Activated T-helper 17 cell treated with anti-CD3 and anti-CD28 coated beads, Interleukin-2, amount 50 U/mL, for 72 hours (primary cell): Measurements from ENCODE around the gene ESR1. TPM values are rescaled to one million over a fixed set of nuclear protein-coding genes. Genes with fewer than 3 reads are reported as not detected.
"Not testable (repeated sequence)": the region's sequence is repeated elsewhere in the genome, so short reads cannot be mapped to it uniquely, and the experiment has no call there.

ENCODE experiments used
- ATAC-seq: fragments of 150-1000 bp; cut with Tn5 transposase; replicated peaks from 2 replicates; pipeline ENCODE4 v1.10.0; 2021; ENCODE audit warnings: mild to moderate bottlenecking, moderate library complexity
- H3K27ac Mint-ChIP-seq: one replicate; pipeline ENCODE4 v1.8.0; 2022; ENCODE audit warnings: mixed read lengths
- H3K27me3 Mint-ChIP-seq: one replicate; pipeline ENCODE4 v1.8.0; 2022; ENCODE audit warnings: mixed read lengths
- H3K36me3 Mint-ChIP-seq: one replicate; pipeline ENCODE4 v1.8.0; 2022; ENCODE audit warnings: low read depth, mild to moderate bottlenecking, mixed read lengths
- H3K4me1 Mint-ChIP-seq: one replicate; pipeline ENCODE4 v1.8.0; 2022; ENCODE audit warnings: mixed read lengths
- H3K4me3 Mint-ChIP-seq: one replicate; pipeline ENCODE4 v1.8.0; 2022; ENCODE audit warnings: mild to moderate bottlenecking, mixed read lengths
- H3K9me3 Mint-ChIP-seq: one replicate; pipeline ENCODE4 v1.8.0; 2022; ENCODE audit warnings: mixed read lengths
- total RNA-seq, 2 donors: library from RNA; stranded (reverse); gene quantifications; one replicate each; pipeline ENCODE4 v1.2.3, GENCODE V29; 2022

Gene ESR1
- total RNA-seq, 2 donors from 2014 or later, result 0.50 TPM; not detected in 1

GRCh38 chr6:151847064-151847463 lies 39.6 kb downstream of the ESR1 start:
- Mint-ChIP-seq H3K27me3 (peaks cover 4% of the 10 kb centered on the region), H3K9me3 (peaks cover 8% of the 10 kb centered on the region), H3K4me1 (no peaks in the 10 kb centered on the region), H3K27ac (no peak overlapping the region), H3K4me3 (no peak overlapping the region), H3K36me3 (no peaks in the 10 kb centered on the region)
- ATAC-seq, result no peak

GRCh38 chr6:151850479-151851003 lies 43.1 kb downstream of the ESR1 start:
- no peaks in the 10 kb centered on the region for H3K4me1 Mint-ChIP-seq
- H3K9me3 Mint-ChIP-seq, result peaks cover 8% of the 10 kb centered on the region
- H3K4me3 Mint-ChIP-seq, result no peak overlapping the region
- H3K27ac Mint-ChIP-seq, result no peak overlapping the region
- peaks cover 4% of the 10 kb centered on the region for H3K27me3 Mint-ChIP-seq
- H3K36me3 Mint-ChIP-seq, result no peaks in the 10 kb centered on the region
- ATAC-seq, result no peak

GRCh38 chr6:151858294-151858693 lies 50.8 kb downstream of the ESR1 start:
- no peak overlapping the region for H3K4me3 Mint-ChIP-seq
- H3K4me1 Mint-ChIP-seq, result no peaks in the 10 kb centered on the region
- no peaks in the 10 kb centered on the region for H3K9me3 Mint-ChIP-seq
- no peaks in the 10 kb centered on the region for H3K36me3 Mint-ChIP-seq
- no peak overlapping the region for H3K27ac Mint-ChIP-seq
- H3K27me3 Mint-ChIP-seq, result peaks cover 7% of the 10 kb centered on the region
- ATAC-seq, result no peak

GRCh38 chr6:151862461-151862860 lies 55.0 kb downstream of the ESR1 start:
- no peak overlapping the region for H3K4me3 Mint-ChIP-seq
- no peak overlapping the region for H3K27ac Mint-ChIP-seq
- H3K4me1 Mint-ChIP-seq, result no peaks in the 10 kb centered on the region
- H3K36me3 Mint-ChIP-seq, result no peaks in the 10 kb centered on the region
- peaks cover 7% of the 10 kb centered on the region for H3K27me3 Mint-ChIP-seq
- no peaks in the 10 kb centered on the region for H3K9me3 Mint-ChIP-seq
- no peak for ATAC-seq

GRCh38 chr6:151867361-151867869 lies 59.9 kb downstream of the ESR1 start:
- not testable (repeated sequence) for H3K36me3 Mint-ChIP-seq, H3K4me1 Mint-ChIP-seq, H3K4me3 Mint-ChIP-seq, ATAC-seq, H3K27me3 Mint-ChIP-seq, H3K9me3 Mint-ChIP-seq, H3K27ac Mint-ChIP-seq

GRCh38 chr6:151869345-151869744 lies 61.9 kb downstream of the ESR1 start:
- ATAC-seq, result no peak
- Mint-ChIP-seq H3K4me3 (no peak overlapping the region), H3K27ac (no peak overlapping the region), H3K36me3 (no peaks in the 10 kb centered on the region), H3K27me3 (peaks cover 4% of the 10 kb centered on the region), H3K9me3 (peaks cover 6% of the 10 kb centered on the region), H3K4me1 (no peaks in the 10 kb centered on the region)

GRCh38 chr6:151869787-151870186 lies 62.3 kb downstream of the ESR1 start:
- no peak for ATAC-seq

GRCh38 chr6:151870375-151870774 lies 62.9 kb downstream of the ESR1 start:
- peaks cover 6% of the 10 kb centered on the region for H3K9me3 Mint-ChIP-seq
- no peak overlapping the region for H3K27ac Mint-ChIP-seq
- peaks cover 4% of the 10 kb centered on the region for H3K27me3 Mint-ChIP-seq
- H3K4me3 Mint-ChIP-seq, result no peak overlapping the region
- H3K4me1 Mint-ChIP-seq, result no peaks in the 10 kb centered on the region
- no peaks in the 10 kb centered on the region for H3K36me3 Mint-ChIP-seq
- no peak for ATAC-seq

More at GRCh38 chr6:151869787-151870186, 62.3 kb downstream of the ESR1 start:
- no peak overlapping the region for H3K4me3 Mint-ChIP-seq
- H3K27ac Mint-ChIP-seq, result no peak overlapping the region
- H3K27me3 Mint-ChIP-seq, result peaks cover 4% of the 10 kb centered on the region
- peaks cover 6% of the 10 kb centered on the region for H3K9me3 Mint-ChIP-seq
- no peaks in the 10 kb centered on the region for H3K4me1 Mint-ChIP-seq
- no peaks in the 10 kb centered on the region for H3K36me3 Mint-ChIP-seq

GRCh38 chr6:151875524-151875923 lies 68.0 kb downstream of the ESR1 start:
- Mint-ChIP-seq H3K27ac (no peak overlapping the region), H3K27me3 (peaks cover 3% of the 10 kb centered on the region), H3K4me1 (no peaks in the 10 kb centered on the region), H3K4me3 (no peak overlapping the region), H3K9me3 (no peaks in the 10 kb centered on the region), H3K36me3 (no peaks in the 10 kb centered on the region)
- ATAC-seq, result no peak

- no peak overlapping the region for H3K4me3 Mint-ChIP-seq
Measured at GRCh38 chr6:151876122-151876521, 68.6 kb downstream of the ESR1 start.

GRCh38 chr6:151877458-151877857 lies 70.0 kb downstream of the ESR1 start:
- Mint-ChIP-seq H3K27ac (no peak overlapping the region), H3K9me3 (no peaks in the 10 kb centered on the region), H3K36me3 (no peaks in the 10 kb centered on the region), H3K4me3 (no peak overlapping the region), H3K27me3 (peaks cover 3% of the 10 kb centered on the region), H3K4me1 (no peaks in the 10 kb centered on the region)
- no peak for ATAC-seq

More at GRCh38 chr6:151876122-151876521, 68.6 kb downstream of the ESR1 start:
- peaks cover 3% of the 10 kb centered on the region for H3K27me3 Mint-ChIP-seq
- H3K9me3 Mint-ChIP-seq, result no peaks in the 10 kb centered on the region
- no peaks in the 10 kb centered on the region for H3K36me3 Mint-ChIP-seq
- no peaks in the 10 kb centered on the region for H3K4me1 Mint-ChIP-seq
- ATAC-seq, result no peak
- no peak overlapping the region for H3K27ac Mint-ChIP-seq

GRCh38 chr6:151881231-151881630 lies 73.7 kb downstream of the ESR1 start:
- Mint-ChIP-seq H3K27ac (no peak overlapping the region), H3K4me3 (no peak overlapping the region), H3K9me3 (no peaks in the 10 kb centered on the region), H3K36me3 (no peaks in the 10 kb centered on the region), H3K27me3 (peaks cover 3% of the 10 kb centered on the region), H3K4me1 (no peaks in the 10 kb centered on the region)
- no peak for ATAC-seq

- Mint-ChIP-seq H3K27me3 (peaks cover 3% of the 10 kb centered on the region), H3K27ac (no peak overlapping the region), H3K36me3 (no peaks in the 10 kb centered on the region), H3K9me3 (no peaks in the 10 kb centered on the region), H3K4me3 (no peak overlapping the region), H3K4me1 (no peaks in the 10 kb centered on the region)
- ATAC-seq, result no peak
Measured at GRCh38 chr6:151882206-151882605, 74.7 kb downstream of the ESR1 start.

GRCh38 chr6:151885234-151885633 lies 77.8 kb downstream of the ESR1 start:
- Mint-ChIP-seq H3K27me3 (no peaks in the 10 kb centered on the region), H3K9me3 (no peaks in the 10 kb centered on the region), H3K4me3 (no peak overlapping the region), H3K36me3 (no peaks in the 10 kb centered on the region), H3K27ac (no peak overlapping the region), H3K4me1 (no peaks in the 10 kb centered on the region)
- no peak for ATAC-seq

- H3K4me1 Mint-ChIP-seq, result no peaks in the 10 kb centered on the region
- H3K9me3 Mint-ChIP-seq, result no peaks in the 10 kb centered on the region
- no peaks in the 10 kb centered on the region for H3K36me3 Mint-ChIP-seq
- H3K4me3 Mint-ChIP-seq, result no peak overlapping the region
- no peak overlapping the region for H3K27ac Mint-ChIP-seq
- no peaks in the 10 kb centered on the region for H3K27me3 Mint-ChIP-seq
- no peak for ATAC-seq
Measured at GRCh38 chr6:151891524-151891923, 84.0 kb downstream of the ESR1 start.

- not testable (repeated sequence) for ATAC-seq, H3K36me3 Mint-ChIP-seq, H3K4me1 Mint-ChIP-seq, H3K9me3 Mint-ChIP-seq, H3K27me3 Mint-ChIP-seq, H3K27ac Mint-ChIP-seq, H3K4me3 Mint-ChIP-seq
Measured at GRCh38 chr6:151894426-151894825, 86.9 kb downstream of the ESR1 start.
